ENCODE measurements around the gene HOOK2. TPM values are rescaled to one million over a fixed set of nuclear protein-coding genes. Genes with fewer than 3 reads are reported as not detected.
A peak's percentile ranks its signal among the peaks of the same experiment; 100 is the strongest.

Gene HOOK2
- total RNA-seq, 1 experiment from 2014 or later: 96.3 TPM

GRCh38 chr19:12745166-12745897 is 30.0 kb downstream of the HOOK2 start (continued):
- TF ChIP-seq ZBTB33 (IDR thresholded peaks at IDR 0.05; ENCODE audit: extremely low read depth, insufficient replicate concordance, low read length): no peak
- TF ChIP-seq ZFX (IDR thresholded peaks at IDR 0.05): no peak
- TF ChIP-seq SP1 (IDR thresholded peaks at IDR 0.05; ENCODE audit: low read depth): no peak

GRCh38 chr19:12737835-12738351 is 37.5 kb downstream of the HOOK2 start:
- Histone ChIP-seq H3K27ac (ENCODE audit: low read depth, low read length) (peak overlapping the region; percentile 78), H3K79me2 (ENCODE audit: insufficient read depth, low read length) (peaks cover 42% of the 10 kb centered on the region), H3K27me3 (ENCODE audit: insufficient read depth, low read length) (no peaks in the 10 kb centered on the region), H3K9me3 (ENCODE audit: control insufficient read depth in 1 of 2, insufficient read depth in 1 of 2, low read depth in 1 of 2, low read length in 2 of 2) (no peaks in the 10 kb centered on the region), H2AFZ (ENCODE audit: low read depth, low read length, poor library complexity, severe bottlenecking) (no peak overlapping the region), H3K9me2 (ENCODE audit: insufficient read depth) (no peaks in the 10 kb centered on the region), H3K4me2 (ENCODE audit: low read length) (peak overlapping the region; percentile 82), H3K4me3 (replicated peaks in 1 of 2; ENCODE audit: low read depth in 1 of 2, low read length in 2 of 2) (peak overlapping the region; percentile 88 to 89), H3K36me3 (ENCODE audit: control insufficient read depth in 1 of 2, insufficient read depth in 2 of 2, low read length in 2 of 2) (peaks cover 7 to 14% of the 10 kb centered on the region in 2 experiments), H4K20me1 (ENCODE audit: insufficient read depth) (peaks cover 6% of the 10 kb centered on the region; the same call in 1 of the 2 replicates), H3K9ac (ENCODE audit: low read length) (peak overlapping the region; percentile 91), H3K4me1 (ENCODE audit: control insufficient read depth in 1 of 2, insufficient read depth in 2 of 2, low read length in 2 of 2) (peaks cover 21 to 36% of the 10 kb centered on the region in 2 experiments)
- no peak for DNase-seq (ENCODE audit: low read depth, low spot score)
- POLR2A ChIA-PET: interaction anchor here (0.8 to 3.1 kb wide), 2 partner anchors 16 to 61 kb away, joined by 3 to 15 read pairs; no protein-coding TSS in a partner anchor
- CTCF ChIA-PET: interaction anchor here (2.6 to 2.7 kb wide), 2 partner anchors 20 to 23 kb away, joined by 12 to 16 read pairs; no protein-coding TSS in a partner anchor
- RAD21 ChIA-PET (ENCODE audit: low non-redundant PET in 1 of 2, low total read pairs in 2 of 2, uncharacterized antibody in 2 of 2, unreplicated experiment in 2 of 2): no interaction called here
- TF ChIP-seq ELF1 (IDR thresholded peaks at IDR 0.05; ENCODE audit: borderline replicate concordance, low read depth): no peak
- TF ChIP-seq RAD21 (IDR thresholded peaks at IDR 0.05; ENCODE audit: low read depth): no peak
- TF ChIP-seq SIN3A (IDR thresholded peaks at IDR 0.05; ENCODE audit: low read depth): no peak
- TF ChIP-seq ZFX (IDR thresholded peaks at IDR 0.05): no peak
- no peak for TF ChIP-seq CEBPB (IDR thresholded peaks at IDR 0.05; ENCODE audit: low read depth)
- no peak for TF ChIP-seq TCF7L2 (IDR thresholded peaks at IDR 0.05; ENCODE audit: borderline replicate concordance, extremely low read depth, insufficient read depth, insufficient read length)
- no peak for TF ChIP-seq ATF3 (IDR thresholded peaks at IDR 0.05)
- TF ChIP-seq EGR1 (IDR thresholded peaks at IDR 0.05; ENCODE audit: low read depth): no peak
- no peak for TF ChIP-seq CBX3 (IDR thresholded peaks at IDR 0.05; ENCODE audit: low read depth)
- intact Hi-C loops (cut with micrococcal nuclease): no loop called here
- no peak for ATAC-seq
- BruUV-seq (replicated peaks): no TSS peak

Data from HCT116 (cell line).